ENCODE measurements around the gene EXTL1.

DNA sequence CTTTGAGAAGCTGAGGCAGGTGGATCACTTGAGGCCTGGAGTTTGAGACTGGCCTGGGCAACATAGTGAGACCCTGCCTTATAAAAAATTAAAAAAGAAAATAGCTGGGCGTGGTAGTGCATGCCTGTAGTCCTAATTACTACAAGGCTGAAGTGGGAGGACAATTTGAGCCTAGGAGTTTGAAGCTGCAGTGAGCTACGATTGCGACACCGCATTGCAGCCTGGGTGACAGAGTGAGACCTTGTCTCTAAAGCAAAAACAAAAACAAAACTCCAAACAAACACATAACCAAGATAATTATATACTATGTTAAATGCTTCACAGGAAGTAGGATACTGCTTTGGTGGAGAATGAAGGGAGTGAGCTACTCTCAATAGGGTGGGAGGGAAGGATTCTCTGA lies 18.3 kb upstream of the EXTL1 start:
- TF ChIP-seq, protein P1, sequence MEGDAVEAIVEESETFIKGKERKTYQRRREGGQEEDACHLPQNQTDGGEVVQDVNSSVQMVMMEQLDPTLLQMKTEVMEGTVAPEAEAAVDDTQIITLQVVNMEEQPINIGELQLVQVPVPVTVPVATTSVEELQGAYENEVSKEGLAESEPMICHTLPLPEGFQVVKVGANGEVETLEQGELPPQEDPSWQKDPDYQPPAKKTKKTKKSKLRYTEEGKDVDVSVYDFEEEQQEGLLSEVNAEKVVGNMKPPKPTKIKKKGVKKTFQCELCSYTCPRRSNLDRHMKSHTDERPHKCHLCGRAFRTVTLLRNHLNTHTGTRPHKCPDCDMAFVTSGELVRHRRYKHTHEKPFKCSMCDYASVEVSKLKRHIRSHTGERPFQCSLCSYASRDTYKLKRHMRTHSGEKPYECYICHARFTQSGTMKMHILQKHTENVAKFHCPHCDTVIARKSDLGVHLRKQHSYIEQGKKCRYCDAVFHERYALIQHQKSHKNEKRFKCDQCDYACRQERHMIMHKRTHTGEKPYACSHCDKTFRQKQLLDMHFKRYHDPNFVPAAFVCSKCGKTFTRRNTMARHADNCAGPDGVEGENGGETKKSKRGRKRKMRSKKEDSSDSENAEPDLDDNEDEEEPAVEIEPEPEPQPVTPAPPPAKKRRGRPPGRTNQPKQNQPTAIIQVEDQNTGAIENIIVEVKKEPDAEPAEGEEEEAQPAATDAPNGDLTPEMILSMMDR (conservative IDR thresholded peaks at IDR 0.05; ENCODE audit: low read depth, low read length) = no peak
- TF ChIP-seq EZH2phosphoT487 (IDR thresholded peaks at IDR 0.05; ENCODE audit: borderline replicate concordance, low read length) = no peak

All from PC-3 (cell line).